NCI-H2107 treated with DMSO at 0.1 percent for 48 hours (cell line): ENCODE measurements around the gene RHOF.

Experiments used
- DNase-seq: peaks from one replicate; lab custom pipeline; 2025; ENCODE audit not compliant: unreplicated experiment; lab: John Stamatoyannopoulos, UW

Gene RHOF

GRCh38 chr12:121793440-121793837, at the start of gene RHOF:
TSS of gene RHOF (minus strand) at chr12:121793688. CDS start at chr12:121793633, 55 bp downstream.
- DNase-seq = no peak

GRCh38 chr12:121839993-121840761, 46.7 kb upstream of the RHOF start:
- DNase-seq = no peak

GRCh38 chr12:121839106-121839992, 45.9 kb upstream of the RHOF start:
- peak; percentile 97 for DNase-seq

- no peak for DNase-seq
Measured at GRCh38 chr12:121838126-121838525, 44.6 kb upstream of the RHOF start.

- no peak for DNase-seq
Measured at GRCh38 chr12:121837680-121838079, 44.2 kb upstream of the RHOF start.

GRCh38 chr12:121831571-121832245, 38.2 kb upstream of the RHOF start:
- no peak for DNase-seq

- no peak for DNase-seq
Measured at GRCh38 chr12:121830588-121831265, 37.2 kb upstream of the RHOF start.

GRCh38 chr12:121830134-121830533, 36.6 kb upstream of the RHOF start:
- no peak for DNase-seq

GRCh38 chr12:121829250-121829918, 35.9 kb upstream of the RHOF start:
- no peak for DNase-seq

- DNase-seq = no peak
Measured at GRCh38 chr12:121828826-121829225, 35.3 kb upstream of the RHOF start.

GRCh38 chr12:121828306-121828705, 34.8 kb upstream of the RHOF start:
- DNase-seq = no peak

- DNase-seq = no peak
Measured at GRCh38 chr12:121827351-121828099, 34.0 kb upstream of the RHOF start.

GRCh38 chr12:121826318-121827150, 33.0 kb upstream of the RHOF start:
- no peak for DNase-seq

- no peak for DNase-seq
Measured at GRCh38 chr12:121825041-121825523, 31.6 kb upstream of the RHOF start.

GRCh38 chr12:121823727-121824115, 30.2 kb upstream of the RHOF start:
- no peak for DNase-seq

GRCh38 chr12:121823101-121823726, 29.7 kb upstream of the RHOF start:
- DNase-seq = no peak

GRCh38 chr12:121822393-121823100, 29.1 kb upstream of the RHOF start:
- DNase-seq = no peak

GRCh38 chr12:121820056-121820455, 26.6 kb upstream of the RHOF start:
- no peak for DNase-seq
